22Rv1 (cell line): ENCODE results near the gene IRX2.

Experiments used
- ZFX ChIP-seq: fragments of 450-650 bp; IDR thresholded peaks from 2 replicates; pipeline ENCODE4 v1.6.1; 2017; ENCODE audit warnings: antibody characterized with exemption, borderline replicate concordance
- TF ChIP-seq, protein P1 (sequence below): fragments of 450-650 bp; IDR thresholded peaks from 2 replicates; pipeline ENCODE4 v1.5.1; 2017; ENCODE audit warnings: mild to moderate bottlenecking

DNA sequence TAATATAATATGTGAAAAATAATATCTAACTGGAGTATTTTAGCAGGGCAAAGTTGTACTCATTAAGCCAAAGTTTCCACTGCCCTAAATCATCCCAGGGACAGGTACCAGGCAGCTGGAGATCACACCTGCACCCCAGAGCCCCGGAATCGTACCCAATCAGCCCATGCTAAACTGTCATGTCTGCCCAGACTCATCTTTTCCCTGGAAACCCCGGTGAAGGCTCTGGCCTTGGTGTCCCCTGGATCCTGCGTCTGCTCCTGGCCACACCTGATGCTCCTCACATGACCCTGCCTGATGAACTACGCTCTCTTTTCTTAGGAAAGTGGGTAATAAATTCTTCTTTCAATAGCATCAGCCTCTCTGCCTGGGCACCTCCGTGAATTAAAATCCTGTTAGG lies 15.6 kb upstream of the IRX2 start:
- TF ChIP-seq, protein P1, sequence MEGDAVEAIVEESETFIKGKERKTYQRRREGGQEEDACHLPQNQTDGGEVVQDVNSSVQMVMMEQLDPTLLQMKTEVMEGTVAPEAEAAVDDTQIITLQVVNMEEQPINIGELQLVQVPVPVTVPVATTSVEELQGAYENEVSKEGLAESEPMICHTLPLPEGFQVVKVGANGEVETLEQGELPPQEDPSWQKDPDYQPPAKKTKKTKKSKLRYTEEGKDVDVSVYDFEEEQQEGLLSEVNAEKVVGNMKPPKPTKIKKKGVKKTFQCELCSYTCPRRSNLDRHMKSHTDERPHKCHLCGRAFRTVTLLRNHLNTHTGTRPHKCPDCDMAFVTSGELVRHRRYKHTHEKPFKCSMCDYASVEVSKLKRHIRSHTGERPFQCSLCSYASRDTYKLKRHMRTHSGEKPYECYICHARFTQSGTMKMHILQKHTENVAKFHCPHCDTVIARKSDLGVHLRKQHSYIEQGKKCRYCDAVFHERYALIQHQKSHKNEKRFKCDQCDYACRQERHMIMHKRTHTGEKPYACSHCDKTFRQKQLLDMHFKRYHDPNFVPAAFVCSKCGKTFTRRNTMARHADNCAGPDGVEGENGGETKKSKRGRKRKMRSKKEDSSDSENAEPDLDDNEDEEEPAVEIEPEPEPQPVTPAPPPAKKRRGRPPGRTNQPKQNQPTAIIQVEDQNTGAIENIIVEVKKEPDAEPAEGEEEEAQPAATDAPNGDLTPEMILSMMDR: no peak
- no peak for TF ChIP-seq ZFX
